ENCODE data around the gene TSPEAR. TPM values are rescaled to one million over a fixed set of nuclear protein-coding genes. Genes with fewer than 3 reads are reported as not detected.

TSPEAR gene
- polyA plus RNA-seq, 1 of the 3 experiments (the other 2 are of a cell fraction): 0.08 TPM

DNA sequence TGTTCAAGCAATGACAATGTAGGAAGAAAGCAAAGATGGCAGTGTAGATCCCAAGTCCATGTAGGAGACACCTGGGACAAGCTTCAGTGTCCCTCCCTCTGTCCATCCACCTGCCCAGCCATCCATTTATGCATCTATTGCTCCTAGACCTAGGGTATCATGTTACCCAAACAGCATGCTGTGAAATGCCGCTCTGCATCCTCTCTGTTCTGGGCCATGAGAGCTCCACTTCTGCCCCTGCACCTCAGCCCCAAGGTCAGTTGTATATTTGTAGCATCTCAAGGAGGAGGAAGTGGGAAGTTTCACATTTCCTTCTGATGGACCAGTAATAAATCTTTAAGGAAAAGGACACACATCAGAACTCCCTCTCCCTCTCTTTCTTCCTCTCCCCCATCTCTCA is 27.9 kb upstream of the TSPEAR start:
- Histone ChIP-seq H4K20me1 (ENCODE audit: insufficient read depth) (no peaks in the 10 kb centered on the region), H3F3A (replicated peaks; ENCODE audit: insufficient read depth) (no peaks in the 10 kb centered on the region), H3K9me3 (peaks cover 10% of the 10 kb centered on the region; the same call in 1 of the 2 replicates), H3K36me3 (replicated peaks in 1 of 2; ENCODE audit: control insufficient read depth in 1 of 2, insufficient read depth in 2 of 2, low read length in 1 of 2) (no peaks in the 10 kb centered on the region), H3K9ac (no peak overlapping the region), H3K4me2 (no peak overlapping the region), H3K4me1 (ENCODE audit: control insufficient read depth in 1 of 2, insufficient read depth in 2 of 2, low read depth in 1 of 2, low read length in 1 of 2) (no peaks in the 10 kb centered on the region), H3K27ac (ENCODE audit: low read depth in 2 of 2, low read length in 1 of 2) (no peak overlapping the region), H3K79me2 (ENCODE audit: insufficient read depth) (no peaks in the 10 kb centered on the region), H3K9me2 (no peaks in the 10 kb centered on the region), H3K4me3 (ENCODE audit: low read depth in 2 of 2, low read length in 1 of 2) (no peak overlapping the region), H2AFZ (ENCODE audit: low read depth) (no peak overlapping the region), H3K27me3 (ENCODE audit: insufficient read depth) (no peaks in the 10 kb centered on the region; the same call in 1 of the 2 replicates)
- ChIA-PET POLR2A (no interaction called here), CTCF (interaction anchor here (1.9 kb wide), 1 partner anchor 54 kb away, joined by 6 read pairs; no protein-coding TSS in a partner anchor)
- TF ChIP-seq SIN3A (IDR thresholded peaks at IDR 0.05; ENCODE audit: borderline replicate concordance, low read depth, low read length): no peak
- DNase-seq: no peak
- WGBS (ENCODE audit: low lambda C conversion rate): no CpG with 5 or more reads among the region's 1 CpG

DNA sequence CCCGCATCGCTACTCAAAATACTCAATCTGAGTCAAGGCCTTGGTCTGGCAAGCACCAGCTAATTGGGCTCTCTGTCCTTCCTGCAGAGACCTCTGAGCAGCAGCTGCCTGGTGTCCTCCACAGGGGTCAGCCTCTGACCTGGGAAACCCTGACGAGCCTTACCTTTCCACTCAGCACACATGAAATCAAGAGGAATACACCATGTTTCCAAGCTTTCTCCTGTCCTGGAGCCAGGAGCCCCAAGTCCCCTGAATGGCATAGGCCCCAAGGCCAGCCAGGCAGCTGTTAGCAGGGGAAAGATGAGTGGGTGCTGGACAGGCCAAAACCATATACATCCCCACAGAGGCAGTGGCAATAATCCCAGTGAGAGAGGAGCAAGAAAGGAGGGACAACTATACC is 27.2 kb upstream of the TSPEAR start:
- CTCF ChIA-PET: no interaction called here
- no peaks in the 10 kb centered on the region for H3K4me1 ChIP-seq (ENCODE audit: control insufficient read depth in 1 of 2, insufficient read depth in 2 of 2, low read depth in 1 of 2, low read length in 1 of 2)

DNA sequence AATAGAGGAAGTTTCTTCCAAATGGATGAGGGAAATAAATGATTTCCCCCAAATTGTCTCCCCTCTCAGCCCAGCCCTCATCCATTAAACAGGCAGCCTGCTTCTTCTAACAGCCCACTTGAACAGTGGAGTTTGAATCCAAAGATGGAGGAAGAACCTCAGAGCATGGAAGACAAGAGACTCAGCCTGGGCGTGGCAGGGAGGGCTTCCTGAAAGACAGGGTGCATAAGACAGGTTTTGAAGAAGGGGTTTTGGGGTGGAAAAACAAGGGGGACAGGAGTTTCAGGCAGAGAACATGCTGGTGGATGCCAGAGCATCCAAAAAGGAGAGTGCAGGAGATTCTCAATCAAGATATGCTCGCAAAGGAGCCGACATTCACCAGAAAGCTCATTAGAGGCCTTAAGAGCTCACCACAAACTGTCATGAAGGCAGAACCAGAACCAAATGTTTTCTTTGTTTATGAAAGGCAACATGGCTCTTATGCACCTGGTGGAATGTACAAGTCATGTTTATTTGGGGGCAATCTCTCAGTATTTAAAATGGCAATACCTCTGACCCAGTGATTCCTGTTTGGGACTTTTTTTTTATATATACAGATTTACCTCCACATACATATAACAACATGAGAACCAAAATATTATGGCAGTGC is 26.5 kb upstream of the TSPEAR start:
- no peak overlapping the region for H2AFZ ChIP-seq (ENCODE audit: low read depth)
- no peaks in the 10 kb centered on the region for H3K36me3 ChIP-seq (replicated peaks in 1 of 2; ENCODE audit: control insufficient read depth in 1 of 2, insufficient read depth in 2 of 2, low read length in 1 of 2)
- no peak for DNase-seq
- no peaks in the 10 kb centered on the region for H3K4me1 ChIP-seq (ENCODE audit: control insufficient read depth in 1 of 2, insufficient read depth in 2 of 2, low read depth in 1 of 2, low read length in 1 of 2)
- TF ChIP-seq, protein P1, sequence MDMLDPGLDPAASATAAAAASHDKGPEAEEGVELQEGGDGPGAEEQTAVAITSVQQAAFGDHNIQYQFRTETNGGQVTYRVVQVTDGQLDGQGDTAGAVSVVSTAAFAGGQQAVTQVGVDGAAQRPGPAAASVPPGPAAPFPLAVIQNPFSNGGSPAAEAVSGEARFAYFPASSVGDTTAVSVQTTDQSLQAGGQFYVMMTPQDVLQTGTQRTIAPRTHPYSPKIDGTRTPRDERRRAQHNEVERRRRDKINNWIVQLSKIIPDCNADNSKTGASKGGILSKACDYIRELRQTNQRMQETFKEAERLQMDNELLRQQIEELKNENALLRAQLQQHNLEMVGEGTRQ (IDR thresholded peaks at IDR 0.05; ENCODE audit: borderline replicate concordance, low read depth, low read length): no peak
- TF ChIP-seq MEF2A (IDR thresholded peaks at IDR 0.05; ENCODE audit: borderline replicate concordance, low read depth): no peak
- no peak for TF ChIP-seq TCF12 (IDR thresholded peaks at IDR 0.05)
- no peak for TF ChIP-seq NFIC (IDR thresholded peaks at IDR 0.05; ENCODE audit: borderline replicate concordance)
- TF ChIP-seq, protein P2, sequence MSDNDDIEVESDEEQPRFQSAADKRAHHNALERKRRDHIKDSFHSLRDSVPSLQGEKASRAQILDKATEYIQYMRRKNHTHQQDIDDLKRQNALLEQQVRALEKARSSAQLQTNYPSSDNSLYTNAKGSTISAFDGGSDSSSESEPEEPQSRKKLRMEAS (IDR thresholded peaks at IDR 0.05; ENCODE audit: low read depth): no peak
- no peak for TF ChIP-seq RFX5 (IDR thresholded peaks at IDR 0.05; ENCODE audit: low read length)
- TF ChIP-seq, protein P3, sequence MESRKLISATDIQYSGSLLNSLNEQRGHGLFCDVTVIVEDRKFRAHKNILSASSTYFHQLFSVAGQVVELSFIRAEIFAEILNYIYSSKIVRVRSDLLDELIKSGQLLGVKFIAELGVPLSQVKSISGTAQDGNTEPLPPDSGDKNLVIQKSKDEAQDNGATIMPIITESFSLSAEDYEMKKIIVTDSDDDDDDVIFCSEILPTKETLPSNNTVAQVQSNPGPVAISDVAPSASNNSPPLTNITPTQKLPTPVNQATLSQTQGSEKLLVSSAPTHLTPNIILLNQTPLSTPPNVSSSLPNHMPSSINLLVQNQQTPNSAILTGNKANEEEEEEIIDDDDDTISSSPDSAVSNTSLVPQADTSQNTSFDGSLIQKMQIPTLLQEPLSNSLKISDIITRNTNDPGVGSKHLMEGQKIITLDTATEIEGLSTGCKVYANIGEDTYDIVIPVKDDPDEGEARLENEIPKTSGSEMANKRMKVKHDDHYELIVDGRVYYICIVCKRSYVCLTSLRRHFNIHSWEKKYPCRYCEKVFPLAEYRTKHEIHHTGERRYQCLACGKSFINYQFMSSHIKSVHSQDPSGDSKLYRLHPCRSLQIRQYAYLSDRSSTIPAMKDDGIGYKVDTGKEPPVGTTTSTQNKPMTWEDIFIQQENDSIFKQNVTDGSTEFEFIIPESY (IDR thresholded peaks at IDR 0.05; ENCODE audit: borderline replicate concordance, low read depth): no peak
- TF ChIP-seq GATA2 (CRISPR knock-in tag; IDR thresholded peaks at IDR 0.05): no peak
- TF ChIP-seq, protein P4, sequence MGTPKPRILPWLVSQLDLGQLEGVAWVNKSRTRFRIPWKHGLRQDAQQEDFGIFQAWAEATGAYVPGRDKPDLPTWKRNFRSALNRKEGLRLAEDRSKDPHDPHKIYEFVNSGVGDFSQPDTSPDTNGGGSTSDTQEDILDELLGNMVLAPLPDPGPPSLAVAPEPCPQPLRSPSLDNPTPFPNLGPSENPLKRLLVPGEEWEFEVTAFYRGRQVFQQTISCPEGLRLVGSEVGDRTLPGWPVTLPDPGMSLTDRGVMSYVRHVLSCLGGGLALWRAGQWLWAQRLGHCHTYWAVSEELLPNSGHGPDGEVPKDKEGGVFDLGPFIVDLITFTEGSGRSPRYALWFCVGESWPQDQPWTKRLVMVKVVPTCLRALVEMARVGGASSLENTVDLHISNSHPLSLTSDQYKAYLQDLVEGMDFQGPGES (IDR thresholded peaks at IDR 0.05; ENCODE audit: low read depth, low read length): no peak
- no peak for TF ChIP-seq SIN3A (IDR thresholded peaks at IDR 0.05; ENCODE audit: borderline replicate concordance, low read depth, low read length)
- TF ChIP-seq POLR2AphosphoS5 (IDR thresholded peaks at IDR 0.05; ENCODE audit: low read depth, low read length): no peak
- no peak for TF ChIP-seq EZH2phosphoT487 (IDR thresholded peaks at IDR 0.05; ENCODE audit: borderline replicate concordance, low read depth)
- 30% methylated on average over 3 of the region's 3 CpGs for WGBS (ENCODE audit: low lambda C conversion rate)
- H3K27me3 ChIP-seq (ENCODE audit: insufficient read depth): no peaks in the 10 kb centered on the region; the same call in none of the 2 replicates
- no peak overlapping the region for H3K4me2 ChIP-seq
- H3K9ac ChIP-seq: no peak overlapping the region
- H3K27ac ChIP-seq (ENCODE audit: low read depth in 2 of 2, low read length in 1 of 2): no peak overlapping the region
- H3K9me2 ChIP-seq: no peaks in the 10 kb centered on the region
- H3K79me2 ChIP-seq (ENCODE audit: insufficient read depth): no peaks in the 10 kb centered on the region
- H3K4me3 ChIP-seq (ENCODE audit: low read depth in 2 of 2, low read length in 1 of 2): no peak overlapping the region; a peak in 1 of 4 replicates
- H3K9me3 ChIP-seq: peaks cover 10% of the 10 kb centered on the region; the same call in 1 of the 2 replicates
- no peaks in the 10 kb centered on the region for H4K20me1 ChIP-seq (ENCODE audit: insufficient read depth)
- no peaks in the 10 kb centered on the region for H3F3A ChIP-seq (replicated peaks; ENCODE audit: insufficient read depth)
- ChIA-PET POLR2A (no interaction called here), CTCF (no interaction called here)

More for the DNA sequence above, 27.2 kb upstream of the TSPEAR start:
- POLR2A ChIA-PET: no interaction called here
- Histone ChIP-seq H3K9me3 (peaks cover 10% of the 10 kb centered on the region; the same call in 1 of the 2 replicates), H4K20me1 (ENCODE audit: insufficient read depth) (no peaks in the 10 kb centered on the region), H3K9ac (no peak overlapping the region), H3K79me2 (ENCODE audit: insufficient read depth) (no peaks in the 10 kb centered on the region), H3F3A (replicated peaks; ENCODE audit: insufficient read depth) (no peaks in the 10 kb centered on the region), H3K27me3 (ENCODE audit: insufficient read depth) (no peaks in the 10 kb centered on the region; the same call in 1 of the 2 replicates), H3K27ac (ENCODE audit: low read depth in 2 of 2, low read length in 1 of 2) (no peak overlapping the region), H3K36me3 (replicated peaks in 1 of 2; ENCODE audit: control insufficient read depth in 1 of 2, insufficient read depth in 2 of 2, low read length in 1 of 2) (no peaks in the 10 kb centered on the region), H3K4me2 (no peak overlapping the region), H3K9me2 (no peaks in the 10 kb centered on the region), H2AFZ (ENCODE audit: low read depth) (no peak overlapping the region), H3K4me3 (ENCODE audit: low read depth in 2 of 2, low read length in 1 of 2) (no peak overlapping the region)
- no peak for TF ChIP-seq GABPA (IDR thresholded peaks at IDR 0.05; ENCODE audit: low read depth)
- TF ChIP-seq TCF12 (IDR thresholded peaks at IDR 0.05): no peak
- no peak for TF ChIP-seq CHD2 (IDR thresholded peaks at IDR 0.05; ENCODE audit: low read length, partially characterized antibody)
- WGBS (ENCODE audit: low lambda C conversion rate): 66% methylated on average over 3 of the region's 3 CpGs
- DNase-seq: no peak

Measured in SK-N-SH (cell line).